ENCODE measurements around the gene F2RL1.
A peak's percentile ranks its signal among the peaks of the same experiment; 100 is the strongest.

Gene F2RL1

DNA sequence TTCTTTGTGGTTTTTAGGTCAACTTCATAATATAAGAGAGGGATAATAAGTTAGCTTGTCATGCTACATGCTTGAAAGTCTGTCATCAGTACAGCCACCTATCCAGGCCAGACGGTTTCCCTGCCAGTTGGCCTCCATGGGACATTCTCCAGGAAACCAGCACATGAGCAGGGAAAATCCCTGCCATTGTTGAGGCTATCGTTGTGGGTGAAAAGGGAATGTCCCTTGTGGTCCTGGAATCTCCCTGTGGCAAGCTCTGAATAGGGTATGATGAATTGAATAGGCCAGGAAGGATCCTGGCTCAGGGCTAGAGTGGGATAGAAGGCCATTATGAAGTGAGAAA lies 12.3 kb downstream of the F2RL1 start:
- DNase-seq (ENCODE audit: low read depth), result peak; percentile 54
- no peak overlapping the region for H3K4me3 ChIP-seq (ENCODE audit: low read depth, low read length)
- no peak for TF ChIP-seq CTCF (IDR thresholded peaks at IDR 0.05; ENCODE audit: insufficient read depth, low read depth, low read length, missing control alignments)

GRCh38 chr5:76836181-76836580 lies 17.4 kb downstream of the F2RL1 start:
- H3K4me3 ChIP-seq (ENCODE audit: low read depth, low read length), result no peak overlapping the region
- no peak for DNase-seq (ENCODE audit: low read depth)
- no peak for TF ChIP-seq CTCF (IDR thresholded peaks at IDR 0.05; ENCODE audit: insufficient read depth, low read depth, low read length, missing control alignments)

DNA sequence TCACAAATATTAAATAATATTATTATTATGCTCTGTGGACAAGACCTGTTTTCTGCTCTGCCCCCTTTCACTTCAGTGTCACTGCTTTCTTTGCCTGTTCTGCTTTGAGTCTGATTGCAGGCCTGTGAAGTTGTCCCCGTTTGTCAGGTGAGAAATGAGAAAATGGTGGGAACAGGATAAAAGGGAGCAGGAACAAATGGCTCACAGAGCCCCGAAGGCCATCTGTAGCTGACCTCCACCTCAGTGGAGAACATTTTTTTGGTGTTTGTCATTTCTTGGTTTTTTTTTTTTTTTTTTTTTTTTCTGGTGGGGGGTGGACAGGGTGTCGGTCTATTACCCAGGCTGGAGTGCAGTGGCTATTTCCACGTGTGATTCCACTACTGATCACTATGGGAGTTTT lies 17.8 kb downstream of the F2RL1 start:
- no peak overlapping the region for H3K4me3 ChIP-seq (ENCODE audit: low read depth, low read length)
- TF ChIP-seq CTCF (IDR thresholded peaks at IDR 0.05; ENCODE audit: insufficient read depth, low read depth, low read length, missing control alignments), result no peak
- DNase-seq (ENCODE audit: low read depth), result no peak

- TF ChIP-seq CTCF (IDR thresholded peaks at IDR 0.05; ENCODE audit: insufficient read depth, low read depth, low read length, missing control alignments), result no peak
- H3K4me3 ChIP-seq (ENCODE audit: low read depth, low read length), result no peak overlapping the region
- DNase-seq (ENCODE audit: low read depth), result no peak
Measured at GRCh38 chr5:76838481-76839261, 19.8 kb downstream of the F2RL1 start.

- H3K4me3 ChIP-seq (ENCODE audit: low read depth, low read length), result no peak overlapping the region
- TF ChIP-seq CTCF (IDR thresholded peaks at IDR 0.05; ENCODE audit: insufficient read depth, low read depth, low read length, missing control alignments), result no peak
- DNase-seq (ENCODE audit: low read depth), result no peak
Measured at GRCh38 chr5:76841361-76841760, 22.5 kb downstream of the F2RL1 start.

DNA sequence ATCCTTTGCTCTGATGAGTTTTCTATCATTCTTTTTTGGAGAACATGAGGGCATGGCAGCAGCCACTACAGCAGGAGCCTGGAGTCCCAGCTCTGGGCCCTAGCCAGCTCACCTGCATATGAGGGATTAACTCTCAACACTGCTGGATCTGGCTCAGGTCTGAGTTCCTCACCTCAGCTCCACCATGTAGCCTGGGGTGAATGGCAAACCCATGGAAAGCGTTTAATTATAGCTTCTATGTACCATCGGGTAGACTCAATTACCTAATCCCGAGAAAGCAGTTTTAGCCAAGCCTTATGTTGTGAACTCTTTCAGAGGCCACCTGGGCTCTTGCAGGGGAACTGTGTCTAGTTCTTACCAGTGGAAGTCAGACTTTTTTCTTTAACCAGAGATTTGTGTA lies 27.1 kb downstream of the F2RL1 start:
- no peak for DNase-seq (ENCODE audit: low read depth)
- no peak overlapping the region for H3K4me3 ChIP-seq (ENCODE audit: low read depth, low read length)
- TF ChIP-seq CTCF (IDR thresholded peaks at IDR 0.05; ENCODE audit: insufficient read depth, low read depth, low read length, missing control alignments), result no peak

Measured in GM12865 (cell line).